Suprapubic skin (tissue), 4 donors: ENCODE results near the gene ABCF3. TPM values are rescaled to one million over a fixed set of nuclear protein-coding genes. Genes with fewer than 3 reads are reported as not detected.
"Not testable (repeated sequence)": the region's sequence is repeated elsewhere in the genome, so short reads cannot be mapped to it uniquely, and the experiment has no call there.

Experiments
- DNase-seq, 2 donors: peaks; one replicate each; pipeline ENCODE4 v3.0.0-alpha.2; 2019; ENCODE audit warnings: low spot score in 2 of 2
- H3K27ac ChIP-seq: fragments of 200-600 bp; sonication (generic); one replicate; pipeline ENCODE4 v1.5.1; 2019
- H3K27me3 ChIP-seq: fragments of 200-600 bp; sonication (generic); one replicate; pipeline ENCODE4 v1.5.1; 2019
- H3K36me3 ChIP-seq: fragments of 200-600 bp; sonication (generic); one replicate; pipeline ENCODE4 v1.5.1; 2019
- H3K4me1 ChIP-seq: fragments of 200-600 bp; sonication (generic); one replicate; pipeline ENCODE4 v1.5.1; 2019
- H3K4me3 ChIP-seq: fragments of 200-600 bp; sonication (generic); one replicate; pipeline ENCODE4 v1.5.1; 2019; ENCODE audit warnings: mild to moderate bottlenecking
- H3K9me3 ChIP-seq: fragments of 200-600 bp; sonication (generic); one replicate; pipeline ENCODE4 v1.5.1; 2019
- EP300 ChIP-seq: sonication (generic); formaldehyde crosslinking; IDR thresholded peaks from one replicate; pipeline ENCODE4 v1.6.1; 2017; ENCODE audit warnings: antibody characterized with exemption
- POLR2A ChIP-seq, 2 donors: fragments of 450-650 bp; IDR thresholded peaks; one replicate each; pipeline ENCODE4 v1.6.1; 2017; ENCODE audit warnings: antibody characterized with exemption in 2 of 2, mild to moderate bottlenecking in 2 of 2, moderate library complexity in 2 of 2
- POLR2AphosphoS5 ChIP-seq, 3 donors: sonication (generic); formaldehyde crosslinking; IDR thresholded peaks; one replicate each; pipeline ENCODE4 v1.6.1; 2017; ENCODE audit warnings: antibody characterized with exemption in 3 of 3
- WGBS: methylation state at CpG from one replicate; pipeline ENCODE4 v1.1.5; 2018; 5-methylcytosine and 5-hydroxymethylcytosine counted together
- total RNA-seq, 4 donors: library from RNA; depleted of rRNA; stranded (reverse); fragments of >200 nt; gene quantifications; one replicate each; pipeline ENCODE4 v1.1.0, GENCODE V29; 2016
- TF ChIP-seq, protein P1 (sequence below), 2 donors: fragments of 200-600 bp in 1 of 2; fragments of 450-650 bp in 1 of 2; sonication (generic) in 1 of 2; IDR thresholded peaks; one replicate each; pipeline ENCODE4 v1.5.1; 2016 to 2019; ENCODE audit warnings: antibody characterized with exemption in 2 of 2, mild to moderate bottlenecking in 1 of 2, moderate library complexity in 1 of 2

The ABCF3 gene
- total RNA-seq, 4 donors from 2014 or later: 44.8 to 121 (median 71.1) TPM

GRCh38 chr3:184160456-184160855, 25.5 kb upstream of the ABCF3 start:
- TF ChIP-seq EP300 (no peak), POLR2A (IDR thresholded peaks at IDR 0.05) (no peak), POLR2AphosphoS5 (IDR thresholded peaks at IDR 0.05) (no peak)
- TF ChIP-seq, protein P1, sequence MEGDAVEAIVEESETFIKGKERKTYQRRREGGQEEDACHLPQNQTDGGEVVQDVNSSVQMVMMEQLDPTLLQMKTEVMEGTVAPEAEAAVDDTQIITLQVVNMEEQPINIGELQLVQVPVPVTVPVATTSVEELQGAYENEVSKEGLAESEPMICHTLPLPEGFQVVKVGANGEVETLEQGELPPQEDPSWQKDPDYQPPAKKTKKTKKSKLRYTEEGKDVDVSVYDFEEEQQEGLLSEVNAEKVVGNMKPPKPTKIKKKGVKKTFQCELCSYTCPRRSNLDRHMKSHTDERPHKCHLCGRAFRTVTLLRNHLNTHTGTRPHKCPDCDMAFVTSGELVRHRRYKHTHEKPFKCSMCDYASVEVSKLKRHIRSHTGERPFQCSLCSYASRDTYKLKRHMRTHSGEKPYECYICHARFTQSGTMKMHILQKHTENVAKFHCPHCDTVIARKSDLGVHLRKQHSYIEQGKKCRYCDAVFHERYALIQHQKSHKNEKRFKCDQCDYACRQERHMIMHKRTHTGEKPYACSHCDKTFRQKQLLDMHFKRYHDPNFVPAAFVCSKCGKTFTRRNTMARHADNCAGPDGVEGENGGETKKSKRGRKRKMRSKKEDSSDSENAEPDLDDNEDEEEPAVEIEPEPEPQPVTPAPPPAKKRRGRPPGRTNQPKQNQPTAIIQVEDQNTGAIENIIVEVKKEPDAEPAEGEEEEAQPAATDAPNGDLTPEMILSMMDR (IDR thresholded peaks at IDR 0.05): no peak
- no peaks in the 10 kb centered on the region for H3K9me3 ChIP-seq
- WGBS: 68% methylated on average over 2 of the region's 2 CpGs

GRCh38 chr3:184162571-184163070, 23.4 kb upstream of the ABCF3 start:
- Histone ChIP-seq H3K36me3 (peaks cover 46% of the 10 kb centered on the region), H3K4me1 (peaks cover 33% of the 10 kb centered on the region)
- H3K27me3 ChIP-seq, H3K4me3 ChIP-seq, H3K9me3 ChIP-seq, DNase-seq, H3K27ac ChIP-seq: not testable (repeated sequence)
- WGBS: 92% methylated on average over 8 of the region's 8 CpGs

More at GRCh38 chr3:184160456-184160855, 25.5 kb upstream of the ABCF3 start:
- Histone ChIP-seq H3K4me3 (no peak overlapping the region), H3K4me1 (peaks cover 48% of the 10 kb centered on the region), H3K27ac (no peak overlapping the region), H3K27me3 (no peaks in the 10 kb centered on the region), H3K36me3 (peaks cover 24% of the 10 kb centered on the region)
- no peak for DNase-seq

GRCh38 chr3:184164648-184165330, 21.2 kb upstream of the ABCF3 start:
- no peak overlapping the region for H3K4me3 ChIP-seq
- H3K9me3 ChIP-seq: no peaks in the 10 kb centered on the region
- peaks cover 21% of the 10 kb centered on the region for H3K4me1 ChIP-seq
- DNase-seq: no peak
- H3K27ac ChIP-seq: no peak overlapping the region
- WGBS: 89% methylated on average over 16 of the region's 16 CpGs
- peaks cover 68% of the 10 kb centered on the region for H3K36me3 ChIP-seq
- TF ChIP-seq EP300 (no peak), POLR2AphosphoS5 (IDR thresholded peaks at IDR 0.05) (no peak), POLR2A (IDR thresholded peaks at IDR 0.05) (no peak)
- TF ChIP-seq, protein P1 (IDR thresholded peaks at IDR 0.05): no peak
- H3K27me3 ChIP-seq: no peaks in the 10 kb centered on the region

- WGBS: 100% methylated on average over 3 of the region's 3 CpGs
- H3K27me3 ChIP-seq: no peaks in the 10 kb centered on the region
- DNase-seq: no peak
- no peaks in the 10 kb centered on the region for H3K9me3 ChIP-seq
- TF ChIP-seq POLR2A (IDR thresholded peaks at IDR 0.05): no peak
- no peak for TF ChIP-seq EP300
- TF ChIP-seq, protein P1 (IDR thresholded peaks at IDR 0.05): no peak
- no peak for TF ChIP-seq POLR2AphosphoS5 (IDR thresholded peaks at IDR 0.05)
- peaks cover 16% of the 10 kb centered on the region for H3K4me1 ChIP-seq
- peaks cover 75% of the 10 kb centered on the region for H3K36me3 ChIP-seq
- no peak overlapping the region for H3K27ac ChIP-seq
- H3K4me3 ChIP-seq: no peak overlapping the region
These were observed 20.5 kb upstream of the ABCF3 start for GRCh38 chr3:184165543-184165942.

DNA sequence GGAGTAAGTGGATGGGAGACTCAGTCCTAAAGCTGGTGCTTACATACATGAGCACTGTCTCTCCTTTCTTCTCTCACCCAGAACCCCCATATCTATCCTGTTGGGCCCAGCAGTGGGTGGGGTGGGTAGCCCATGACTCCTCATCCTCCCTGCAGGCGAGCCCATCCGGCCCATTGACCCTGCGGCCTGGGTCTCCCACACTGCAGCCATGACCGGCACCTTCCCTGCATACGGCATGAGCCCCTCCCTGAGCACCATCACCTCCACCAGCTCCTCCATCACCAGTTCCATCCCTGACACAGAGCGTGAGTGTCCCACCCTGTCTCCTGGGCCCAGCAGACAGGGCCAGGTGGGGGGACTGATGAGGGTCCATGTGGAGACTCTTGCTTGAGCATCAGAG, 19.3 kb upstream of the ABCF3 start:
- peaks cover 87% of the 10 kb centered on the region for H3K36me3 ChIP-seq
- no peaks in the 10 kb centered on the region for H3K9me3 ChIP-seq
- no peak overlapping the region for H3K4me3 ChIP-seq
- no peaks in the 10 kb centered on the region for H3K27me3 ChIP-seq
- WGBS: 98% methylated on average over 6 of the region's 6 CpGs
- H3K4me1 ChIP-seq: peaks cover 4% of the 10 kb centered on the region
- no peak overlapping the region for H3K27ac ChIP-seq
- TF ChIP-seq EP300 (no peak), POLR2AphosphoS5 (IDR thresholded peaks at IDR 0.05) (no peak), POLR2A (IDR thresholded peaks at IDR 0.05) (no peak)
- TF ChIP-seq, protein P1 (IDR thresholded peaks at IDR 0.05): no peak
- no peak for DNase-seq
